Heart left ventricle (tissue), 16 donors: ENCODE data around the gene ZFP69. TPM values are rescaled to one million over a fixed set of nuclear protein-coding genes. Genes with fewer than 3 reads are reported as not detected.
A peak's percentile ranks its signal among the peaks of the same experiment; 100 is the strongest.

Source experiments
- ATAC-seq, 4 donors: fragments of 200-7000 bp; cut with Tn5 transposase; one replicate each; pipeline ENCODE4 v1.9.1; 2020 to 2022; ENCODE audit warnings: moderate library complexity in 4 of 4, mild to moderate bottlenecking in 3 of 4, moderate number of reproducible peaks in 1 of 4
- DNase-seq, 5 donors: peaks; one replicate each; pipeline ENCODE4 v3.0.0-alpha.2; 2020
- H3K27ac ChIP-seq, 12 donors: fragments of 200-600 bp; sonication (generic) in 4 of 12; one replicate each; pipeline versions ENCODE4 v1.5.0 to v1.8.0; 2016 to 2022; ENCODE audit warnings: mild to moderate bottlenecking in 2 of 12
- H3K27me3 ChIP-seq, 9 donors: fragments of 200-600 bp; sonication (generic) in 2 of 9; one replicate each; pipeline versions ENCODE4 v1.5.1 to v1.8.0; 2016 to 2022; ENCODE audit warnings: mild to moderate bottlenecking in 3 of 9
- H3K36me3 ChIP-seq, 9 donors: fragments of 200-600 bp; sonication (generic) in 2 of 9; one replicate each; pipeline versions ENCODE4 v1.5.0 to v1.8.0; 2018 to 2022; ENCODE audit warnings: mild to moderate bottlenecking in 2 of 9
- H3K4me1 ChIP-seq, 12 donors: fragments of 200-600 bp; sonication (generic) in 4 of 12; one replicate each; pipeline versions ENCODE4 v1.5.0 to v1.8.0; 2016 to 2022; ENCODE audit warnings: mild to moderate bottlenecking in 3 of 12
- H3K4me3 ChIP-seq, 12 donors: fragments of 200-600 bp; sonication (generic) in 4 of 12; one replicate each; pipeline versions ENCODE4 v1.5.0 to v1.8.0; 2017 to 2022; ENCODE audit warnings: mild to moderate bottlenecking in 9 of 12, moderate library complexity in 4 of 12
- H3K9me3 ChIP-seq, 12 donors: fragments of 200-600 bp; sonication (generic) in 4 of 12; one replicate each; pipeline versions ENCODE4 v1.5.0 to v1.8.0; 2016 to 2022; ENCODE audit warnings: mild to moderate bottlenecking in 1 of 12
- CTCF ChIP-seq, 12 donors: fragments of 200-600 bp; sonication (generic) in 4 of 12; IDR thresholded peaks; one replicate each; pipeline versions ENCODE4 v1.5.0 to v1.8.0; 2018 to 2022; ENCODE audit warnings: antibody characterized with exemption in 12 of 12, mild to moderate bottlenecking in 5 of 12
- POLR2A ChIP-seq, 2 donors: fragments of 450-650 bp; IDR thresholded peaks; one replicate each; pipeline ENCODE4 v1.6.1; 2017; ENCODE audit warnings: antibody characterized with exemption in 2 of 2, mild to moderate bottlenecking in 2 of 2, moderate library complexity in 2 of 2
- WGBS, 4 donors: extraction: QIAGEN DNeasy Blood & Tissue Kit in 2 of 4; methylation state at CpG; one replicate each; pipeline versions ENCODE4 v1.1.5 to v1.1.7; 2013 to 2018; 5-methylcytosine and 5-hydroxymethylcytosine counted together
- intact Hi-C, 10 donors: fragments of 100-400 bp; cut with DNase I; formaldehyde crosslinking; loops; one replicate each; pipeline versions ENCODE4 v1.11.1 to v1.14.2; 2022
- long read RNA-seq, 3 donors: library from polyadenylated mRNA; unstranded; transcript quantifications; one replicate each; pipeline ENCODE4 v2.0.0, GENCODE V29; 2020 to 2021
- polyA plus RNA-seq, 2 donors: library from polyadenylated mRNA; stranded (reverse); fragments of 200-250 nt; gene quantifications; one replicate each; pipeline ENCODE4 v1.2.3, GENCODE V29; 2013
- total RNA-seq, 9 donors: library from RNA; depleted of rRNA in 2 of 9; stranded (reverse); fragments of >200 nt in 2 of 9; fragmentation: NEBNext Ultra II Directional in 3 of 9; extraction: Animal tissue kit (Norgen Biotek cat#: 25700) in 3 of 9; gene quantifications; one replicate each; pipeline versions ENCODE4 v1.1.0 to v1.2.4, GENCODE V29; 2016 to 2023
- donor health status: ischemic (EF 13 %, LVEDD 7.1; RV severe dilation, severe dysfunction).
- donor health status: healthy with polysubstance abuse.
- donor health status: DM: no; HTN: yes; CAD: no.
- donor health status: DM: no; HTN: no; CAD: no.
- donor health status: ischemic (EF 25% LVEDD 6.9; RV normal size, moderate dysfunction).
- donor health status: ischemic (EF 25% LVEDD 5.7; RV mildly dilated, moderate dysfunction).
- donor health status: healthy.
- donor health status: DM: yes; HTN: yes; CAD: no.
- donor health status: ischemic (EF 35%, LVEDD 5.7; RV mildly dilated, moderate dysfunction).
- donor health status: nonischemic (EF 11% LVEDD 7.7; RV severe dilation, severe dysfunction).
- donor health status: DM: yes; HTN: yes; CAD: no.
- donor health status: PGD.
- donor health status: ischemic (EF 29% LVEDD 5.4; RV normal size, mild dysfunction).
- donor health status: nonischemic (EF 23%, LVEDD 6.1; RV moderate dilation, normal function).

ZFP69 gene
- total RNA-seq (1 to 10 TPM in 8 of 9 donors, under 1 TPM in 1; 0.75 to 3.1 (median 2.0) TPM), polyA plus RNA-seq (1 to 10 TPM; 1.4 to 1.7 TPM)
- long read RNA-seq, donor 1, partial matches to known transcripts = 0 of 3 reads
- long read RNA-seq, donor 1, other reads (novel, unspliced or antisense) = 1 of 3 reads
- long read RNA-seq, donor 2 = 0 reads
- long read RNA-seq, donor 3, partial matches to known transcripts = 0 of 2 reads
- long read RNA-seq, donor 3, other reads (novel, unspliced or antisense) = 1 of 2 reads

GRCh38 chr1:40476924-40477677, at the start of gene ZFP69:
TSS of gene ZFP69 (plus strand) at chr1:40477290. CDS start at chr1:40479362, 2,072 bp downstream.
- Histone ChIP-seq H3K36me3 (peaks cover 0 to 8% (median 6%) of the 10 kb centered on the region in 9 donors), H3K9me3 (peaks cover 0 to 36% (median 26%) of the 10 kb centered on the region in 12 donors), H3K27me3 (no peaks in the 10 kb centered on the region), H3K4me1 (peaks cover 0 to 17% (median 7%) of the 10 kb centered on the region in 12 donors), H3K27ac (peak within 1 kb of the TSS in 11 of 12 donors; percentile 17 to 80 (median 68)), H3K4me3 (peak within 1 kb of the TSS; percentile 64 to 99 (median 89))
- WGBS, 4 donors = 0 to 1% (median 0%) methylated on average over 31 to 65 of the region's 65 CpGs
- TF ChIP-seq POLR2A (IDR thresholded peaks at IDR 0.05) (peak in 1 of 2 donors; percentile 68), CTCF (IDR thresholded peaks at IDR 0.05) (peak in 1 of 12 donors; percentile 15)
- peak; percentile 54 to 98 (median 94) for ATAC-seq
- DNase-seq = peak; percentile 75 to 89 (median 80)
- intact Hi-C loops = no loop called here

GRCh38 chr1:40431385-40431784, 45.7 kb upstream of the ZFP69 start:
- no peak overlapping the region for H3K4me3 ChIP-seq
- no peaks in the 10 kb centered on the region for H3K9me3 ChIP-seq
- TF ChIP-seq CTCF (IDR thresholded peaks at IDR 0.05) (no peak), POLR2A (IDR thresholded peaks at IDR 0.05) (no peak)
- no peaks in the 10 kb centered on the region for H3K27me3 ChIP-seq
- ATAC-seq (no peak), DNase-seq (no peak)
- H3K4me1 ChIP-seq = no peaks in the 10 kb centered on the region
- H3K27ac ChIP-seq = no peak overlapping the region
- intact Hi-C loops = no loop called here
- no peaks in the 10 kb centered on the region for H3K36me3 ChIP-seq

- Histone ChIP-seq H3K27ac (no peak overlapping the region), H3K4me3 (no peak overlapping the region), H3K27me3 (no peaks in the 10 kb centered on the region), H3K4me1 (no peaks in the 10 kb centered on the region), H3K9me3 (no peaks in the 10 kb centered on the region), H3K36me3 (no peaks in the 10 kb centered on the region)
- intact Hi-C loops = no loop called here
- no peak for TF ChIP-seq POLR2A (IDR thresholded peaks at IDR 0.05)
- ATAC-seq = no peak
- DNase-seq = no peak
- 44 to 57% (median 50%) methylated on average over 3 of the region's 3 CpGs for WGBS, 4 donors
Observed at GRCh38 chr1:40432644-40433390, 44.3 kb upstream of the ZFP69 start.

- H3K27ac ChIP-seq = no peak overlapping the region
- no peaks in the 10 kb centered on the region for H3K4me1 ChIP-seq
- H3K36me3 ChIP-seq = no peaks in the 10 kb centered on the region
- 69 to 80% (median 77%) methylated on average over 5 of the region's 5 CpGs for WGBS, 4 donors
- intact Hi-C loops = no loop called here
- H3K27me3 ChIP-seq = no peaks in the 10 kb centered on the region
- no peak for TF ChIP-seq POLR2A (IDR thresholded peaks at IDR 0.05)
- no peak for TF ChIP-seq CTCF (IDR thresholded peaks at IDR 0.05)
- no peak overlapping the region for H3K4me3 ChIP-seq
- DNase-seq (no peak), ATAC-seq (peak in 1 of 4 donors; percentile 26)
- H3K9me3 ChIP-seq = no peaks in the 10 kb centered on the region
Observed at GRCh38 chr1:40435471-40435870, 41.6 kb upstream of the ZFP69 start.
